Limb (tissue), 2 donors: ENCODE data around the gene CHAF1A.
A peak's percentile ranks its signal among the peaks of the same experiment; 100 is the strongest.

Source experiments
- DNase-seq, 2 donors: peaks; one replicate each; pipeline ENCODE4 v3.0.0-alpha.2; 2016; ENCODE audit errors: extremely low spot score in 2 of 2

CHAF1A gene

DNA sequence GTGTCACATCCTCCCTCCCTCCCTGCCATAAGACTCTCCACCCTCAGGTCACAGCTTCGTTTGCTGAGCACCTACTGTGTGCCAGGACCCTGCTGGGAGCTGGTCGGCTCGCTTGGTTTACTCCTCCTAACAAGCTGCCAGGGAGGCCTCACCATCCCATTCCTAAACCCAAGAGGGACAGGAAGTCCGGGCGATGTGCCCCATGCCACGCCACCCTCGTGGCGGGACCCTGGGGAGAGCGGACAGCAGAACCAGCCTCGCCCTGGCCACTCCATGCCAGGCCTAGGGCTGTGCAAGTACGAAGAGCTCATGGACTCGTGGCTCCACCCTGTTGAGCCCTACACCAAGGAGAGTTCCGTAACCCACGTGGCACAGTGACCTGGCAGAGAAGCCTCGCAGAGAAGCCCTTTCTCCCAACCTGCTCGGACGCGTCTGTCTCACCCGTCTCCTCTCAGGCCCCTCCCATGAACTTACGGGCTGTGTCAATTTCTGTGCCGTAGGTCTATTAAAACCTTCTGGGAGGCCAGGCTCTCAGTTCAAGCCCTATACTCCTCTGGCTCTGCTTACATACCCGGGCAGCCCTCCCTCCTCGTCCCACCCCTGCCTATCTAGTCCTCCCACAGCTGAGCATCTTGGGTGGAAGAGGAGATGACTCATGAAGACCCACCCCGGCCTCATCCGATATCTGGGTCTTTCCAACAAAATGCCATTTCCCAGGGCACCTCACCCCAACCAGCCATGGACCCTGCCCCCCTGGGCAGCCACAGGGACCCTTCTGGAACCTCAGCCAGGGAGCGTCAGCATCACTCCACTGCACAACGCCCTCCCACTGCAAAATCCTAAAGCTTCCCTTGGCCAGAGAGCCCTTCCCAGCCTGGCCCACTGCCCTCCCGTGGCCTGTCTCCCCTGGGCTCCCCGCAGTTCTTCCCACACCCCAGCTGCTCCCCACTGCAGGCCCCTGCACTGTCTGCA is 52.6 kb downstream of the CHAF1A start:
- DNase-seq, result no peak

DNA sequence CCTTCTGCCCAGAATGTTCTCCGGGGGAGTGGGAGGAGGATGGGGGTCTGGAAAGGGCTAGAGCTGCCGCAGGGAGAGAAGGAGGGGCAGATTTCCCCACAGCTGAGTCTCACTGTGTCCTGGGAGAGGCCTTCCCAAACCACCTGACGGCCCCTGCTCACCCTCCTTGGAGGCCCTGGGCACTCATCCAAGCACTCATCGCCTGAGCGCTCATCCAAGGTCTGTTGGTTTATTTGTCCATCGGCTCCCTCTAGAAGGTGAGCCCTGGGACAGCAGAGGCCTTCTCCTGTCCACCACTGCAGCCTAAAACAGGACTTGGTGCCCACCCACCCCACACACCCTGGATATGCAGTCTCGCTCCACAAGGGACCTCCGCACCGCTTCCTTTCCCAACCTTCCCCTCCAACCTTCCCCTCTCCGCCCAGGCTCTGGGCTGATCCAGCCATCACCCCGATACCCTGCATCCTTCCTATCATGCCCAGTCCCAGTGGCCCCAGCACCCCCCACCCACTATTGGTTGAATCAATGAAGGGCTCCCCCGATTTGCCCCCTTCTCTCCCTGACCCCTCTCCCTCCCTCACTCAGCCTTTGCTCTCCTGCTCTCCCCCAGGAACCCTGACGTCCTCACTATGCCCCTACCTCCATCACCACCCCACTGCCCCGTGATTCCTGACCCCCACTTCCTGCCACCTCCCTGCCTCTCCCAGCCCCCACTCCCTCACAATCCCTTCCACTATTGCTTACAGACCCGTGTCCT is 53.5 kb downstream of the CHAF1A start:
- peak; percentile 31 to 68 for DNase-seq

DNA sequence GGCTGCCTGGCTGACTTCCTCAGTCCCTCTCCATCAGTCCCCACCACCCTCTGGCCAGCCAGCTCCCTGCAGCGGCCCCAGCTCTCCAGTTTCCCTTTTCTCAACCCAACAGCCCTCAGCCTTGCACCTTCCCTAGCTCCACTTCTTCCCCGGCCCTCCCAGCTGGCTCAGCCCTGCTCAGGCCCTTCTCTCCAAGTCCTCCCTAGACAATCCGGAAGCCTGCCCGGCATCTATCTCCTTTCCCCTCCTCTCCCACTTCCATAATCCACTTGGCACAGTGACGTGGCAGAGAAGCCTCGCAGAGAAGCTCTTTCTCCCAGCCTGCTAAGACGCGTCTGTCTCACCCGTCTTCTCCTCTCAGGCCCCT is 54.0 kb downstream of the CHAF1A start:
- peak; percentile 55 to 66 for DNase-seq

DNA sequence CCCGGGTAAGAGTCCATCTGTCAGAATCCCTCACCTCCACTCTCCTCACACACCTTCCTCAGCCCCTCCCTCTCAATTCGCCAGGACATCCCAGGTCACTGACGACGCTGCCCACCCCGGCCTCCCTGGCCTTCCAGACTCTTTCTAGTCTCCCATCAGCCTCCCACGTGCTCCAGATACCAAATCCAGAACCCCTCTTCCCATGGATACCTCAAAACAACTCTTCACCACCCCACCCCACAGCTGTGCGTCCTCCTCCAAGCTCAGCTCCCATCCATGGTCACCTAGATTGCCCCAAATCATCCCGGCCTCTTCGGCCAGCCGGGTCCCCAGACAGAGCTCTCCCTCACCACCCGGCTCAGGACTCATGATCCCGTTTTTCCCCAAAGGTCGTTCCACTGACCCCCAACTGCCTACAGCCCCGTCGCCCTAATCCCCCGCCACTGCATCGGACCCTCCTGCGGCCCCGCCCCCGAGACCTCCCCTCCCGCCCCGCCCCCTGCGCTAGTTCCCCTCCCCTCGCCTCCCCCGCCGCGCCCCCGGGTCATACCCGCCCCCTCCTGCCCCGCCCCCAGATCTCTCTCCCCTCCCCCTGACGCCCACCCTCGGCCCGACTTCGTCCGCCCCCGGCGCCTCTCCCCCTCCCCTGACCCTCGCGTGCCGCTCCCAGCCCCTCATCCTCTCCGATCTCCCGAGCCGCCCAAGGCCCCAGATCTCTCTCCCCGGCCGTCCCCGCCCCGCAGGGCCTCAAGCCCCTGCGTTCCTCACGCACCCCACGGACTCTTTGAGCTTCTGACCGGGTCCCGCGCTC is 54.6 kb downstream of the CHAF1A start:
- DNase-seq, result peak; percentile 66 to 90

DNA sequence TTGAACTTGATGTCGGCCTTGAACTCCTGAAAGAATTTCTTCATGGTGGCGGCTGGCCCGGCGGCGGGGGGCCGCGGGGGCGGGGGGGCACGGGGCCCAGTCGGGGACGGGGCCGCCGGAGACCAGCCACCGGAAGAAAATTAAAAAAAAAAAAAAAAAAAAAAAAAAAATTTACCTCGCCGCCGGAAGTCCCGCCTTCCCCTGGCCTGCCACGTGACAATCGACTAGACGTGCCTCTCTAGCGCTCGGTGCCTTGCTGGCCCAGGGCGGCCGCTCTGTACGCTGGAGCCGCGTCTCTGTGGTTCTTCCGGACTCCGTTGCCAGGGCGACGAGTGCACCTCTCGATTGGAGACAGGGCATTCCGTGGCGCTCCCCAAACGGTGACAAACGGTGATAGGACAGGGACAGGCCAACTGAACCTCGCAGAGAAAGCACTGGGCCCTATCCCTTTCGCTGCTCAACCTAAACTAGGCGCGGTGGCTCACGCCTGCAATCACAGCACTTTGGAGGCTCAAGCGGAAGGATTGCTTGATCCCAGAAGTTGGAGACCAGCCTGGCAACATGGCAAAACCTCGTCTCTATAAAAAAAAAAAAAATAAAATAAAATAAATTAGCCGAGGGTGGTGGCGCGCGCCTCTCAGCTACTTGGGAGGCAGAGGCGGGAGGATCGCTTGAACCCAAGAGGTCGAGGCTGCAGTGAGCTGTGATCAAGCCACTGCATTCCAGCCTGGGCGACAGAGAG is 55.4 kb downstream of the CHAF1A start, which contains the start of gene UBXN6:
TSS of gene UBXN6 (minus strand) at position 141 of the 742 bp plus-strand sequence. CDS start at position 44, 97 bp downstream.
- peak; percentile 97 to 99 for DNase-seq

DNA sequence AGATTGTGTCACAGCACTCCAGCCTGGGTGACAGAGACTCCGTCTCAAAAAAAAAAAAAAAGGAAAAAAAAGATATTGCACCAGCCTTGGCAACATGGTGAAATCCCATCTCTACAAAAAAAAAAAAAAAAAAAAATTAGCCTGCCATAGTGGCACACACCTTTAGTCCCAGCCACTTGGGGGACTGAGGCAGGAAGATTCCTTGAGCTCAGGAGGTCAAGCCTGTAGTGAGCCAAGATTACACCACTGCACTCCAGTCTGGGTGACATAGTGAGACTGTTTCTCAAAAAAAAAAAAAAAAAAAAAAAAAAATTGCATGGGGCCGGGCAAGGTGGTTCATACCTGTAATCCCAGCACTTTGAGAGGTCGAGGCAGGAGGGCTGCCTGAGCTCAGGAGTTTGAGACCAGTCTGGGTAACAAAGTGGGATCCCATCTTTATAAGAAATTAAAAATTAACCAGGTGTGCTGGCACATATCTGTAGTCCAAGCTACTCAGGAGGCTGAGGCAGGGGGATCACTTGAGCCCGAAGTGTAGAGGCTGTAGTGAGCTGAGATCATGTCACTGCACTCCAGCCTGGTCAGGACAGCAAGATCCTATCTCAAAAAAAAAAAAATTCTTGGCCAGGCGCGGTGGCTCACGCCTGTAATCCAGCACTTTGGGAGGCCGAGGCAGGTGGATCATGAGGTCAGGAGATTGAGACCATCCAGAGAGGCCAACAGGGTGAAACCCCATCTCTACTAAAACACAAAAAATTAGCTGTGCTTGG is 62.6 kb downstream of the CHAF1A start:
- no peak for DNase-seq

DNA sequence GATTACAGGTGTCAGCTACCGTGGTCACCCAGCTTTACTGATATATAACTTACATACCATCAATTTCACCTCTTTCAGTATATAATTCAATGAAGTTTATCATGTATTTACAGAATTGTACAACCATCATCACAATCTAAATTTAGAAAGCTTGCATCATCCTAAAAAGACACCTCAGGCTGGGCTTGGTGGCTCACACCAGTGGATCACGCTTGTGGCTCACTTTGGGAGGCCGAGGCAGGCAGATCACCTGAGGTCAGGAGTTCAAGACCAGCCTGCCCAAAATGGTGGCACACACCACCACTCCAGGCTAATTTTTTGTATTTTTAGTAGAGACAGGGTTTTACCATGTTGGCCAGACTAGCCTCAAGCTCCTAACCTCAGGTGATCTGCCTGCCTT is 65.4 kb downstream of the CHAF1A start:
- DNase-seq, result no peak

DNA sequence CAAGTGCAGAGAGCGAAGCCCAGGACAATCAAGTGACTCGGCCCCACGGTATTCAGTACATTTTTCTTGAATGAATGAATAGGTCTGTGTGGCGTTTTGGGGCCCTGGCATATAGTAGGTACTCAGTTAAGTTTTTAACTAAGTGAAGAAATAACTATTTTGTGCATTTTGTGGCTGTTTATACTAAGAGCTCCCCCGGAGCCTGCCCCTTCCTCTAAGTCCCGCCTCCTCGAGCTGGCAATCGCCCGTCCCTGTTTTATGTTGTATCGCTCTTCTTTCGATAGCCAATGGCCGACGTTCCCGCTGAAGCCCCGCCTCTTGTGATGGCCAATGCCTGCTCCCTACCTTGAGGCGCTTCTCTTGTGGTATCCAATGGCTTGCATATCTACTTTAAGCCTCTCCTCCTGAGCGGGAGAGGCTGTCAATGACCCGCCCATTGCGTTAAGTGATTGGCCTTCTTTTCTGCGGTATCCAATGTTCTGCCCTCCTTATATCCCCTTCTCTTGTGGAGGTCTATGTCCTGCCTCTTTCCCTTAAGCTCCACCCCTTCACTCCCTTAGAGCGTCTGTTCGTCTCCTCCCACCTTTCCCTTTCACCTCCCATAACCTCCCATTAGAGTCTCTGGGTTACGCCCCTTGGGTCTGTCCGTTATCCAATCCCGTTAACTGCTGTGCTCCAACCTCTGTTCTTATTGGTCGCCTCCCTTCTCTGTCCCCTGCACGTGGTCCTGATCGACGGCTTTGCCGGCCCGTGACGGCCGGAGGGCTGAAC is 69.1 kb downstream of the CHAF1A start:
- DNase-seq, result peak; percentile 99 to 100

DNA sequence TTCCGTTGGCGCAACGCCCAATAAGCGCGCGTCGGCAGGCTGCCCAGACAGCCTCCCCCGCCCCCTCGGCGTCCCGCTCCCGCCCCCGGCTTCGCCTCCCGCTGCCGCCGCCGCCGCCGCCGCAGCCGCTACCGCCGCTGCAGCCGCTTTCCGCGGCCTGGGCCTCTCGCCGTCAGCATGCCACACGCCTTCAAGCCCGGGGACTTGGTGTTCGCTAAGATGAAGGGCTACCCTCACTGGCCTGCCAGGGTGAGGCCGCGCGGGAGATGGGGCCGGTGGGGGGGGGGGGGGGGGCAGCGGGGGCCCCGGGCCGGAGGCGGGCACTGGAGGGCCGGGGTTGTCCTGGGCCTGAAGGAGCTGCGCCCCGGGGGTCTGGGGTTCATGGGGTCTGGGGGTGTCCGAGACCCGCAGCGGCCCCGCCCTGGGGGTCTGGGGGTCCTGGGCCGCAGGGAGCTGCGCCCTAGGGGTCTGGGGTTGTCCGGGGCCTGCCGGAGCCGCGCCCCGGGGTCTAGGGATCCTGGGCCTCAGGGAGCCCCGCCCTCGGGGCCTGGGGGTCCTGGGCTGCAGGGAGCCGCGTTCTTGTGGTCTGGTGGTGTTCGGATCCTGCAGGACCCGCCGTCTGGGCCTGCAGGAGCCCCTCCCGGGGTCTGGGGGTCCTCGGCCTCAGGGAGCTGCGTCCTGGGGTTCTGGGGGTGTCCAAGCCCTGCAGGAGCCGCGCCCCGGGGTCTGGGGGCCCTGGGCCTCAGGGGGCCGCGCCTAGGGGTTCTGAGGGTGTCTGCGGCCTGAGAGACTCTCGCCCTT is 69.9 kb downstream of the CHAF1A start, which contains the start of gene HDGFL2:
TSS of gene HDGFL2 (plus strand) at position 124 of the 801 bp plus-strand sequence. CDS start at position 178, 54 bp downstream.
- DNase-seq, result no peak

DNA sequence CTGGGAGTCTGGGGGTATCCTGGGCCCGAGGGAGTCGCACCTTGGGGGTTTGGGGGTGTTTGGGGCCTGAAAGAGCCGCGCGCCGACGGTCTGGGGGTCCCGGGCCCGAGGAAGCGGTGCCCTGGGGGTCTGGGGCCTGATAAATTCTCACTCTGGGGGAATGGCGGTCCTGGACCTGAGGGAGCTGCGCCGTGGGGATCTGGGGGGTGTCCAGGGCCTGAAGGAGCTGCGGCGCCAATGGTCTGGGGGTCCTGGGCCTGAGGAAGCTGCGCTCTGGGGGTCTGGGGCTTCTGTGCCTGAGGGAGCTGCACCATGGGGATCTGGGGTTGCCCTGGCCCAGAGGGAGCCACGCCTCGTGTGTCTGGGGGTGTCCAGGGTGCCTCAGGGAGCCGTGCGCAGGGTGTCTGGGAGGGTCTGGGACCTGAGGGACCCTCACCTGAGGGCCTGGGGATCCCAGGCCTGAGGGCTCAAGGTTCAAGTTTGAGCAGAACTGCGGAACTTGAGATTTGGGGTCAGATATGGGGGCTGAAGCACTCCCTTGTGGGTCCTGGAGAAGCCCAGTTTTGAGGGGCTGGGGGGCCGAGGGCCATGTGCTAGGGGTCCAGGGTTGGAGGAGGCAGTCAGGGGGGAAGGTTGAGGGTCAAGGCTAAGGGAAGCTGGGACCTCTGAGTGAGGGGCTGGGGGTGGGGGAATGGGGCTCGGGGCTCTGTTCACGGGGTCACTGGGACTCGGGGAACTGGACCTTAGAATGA is 70.7 kb downstream of the CHAF1A start:
- no peak for DNase-seq

DNA sequence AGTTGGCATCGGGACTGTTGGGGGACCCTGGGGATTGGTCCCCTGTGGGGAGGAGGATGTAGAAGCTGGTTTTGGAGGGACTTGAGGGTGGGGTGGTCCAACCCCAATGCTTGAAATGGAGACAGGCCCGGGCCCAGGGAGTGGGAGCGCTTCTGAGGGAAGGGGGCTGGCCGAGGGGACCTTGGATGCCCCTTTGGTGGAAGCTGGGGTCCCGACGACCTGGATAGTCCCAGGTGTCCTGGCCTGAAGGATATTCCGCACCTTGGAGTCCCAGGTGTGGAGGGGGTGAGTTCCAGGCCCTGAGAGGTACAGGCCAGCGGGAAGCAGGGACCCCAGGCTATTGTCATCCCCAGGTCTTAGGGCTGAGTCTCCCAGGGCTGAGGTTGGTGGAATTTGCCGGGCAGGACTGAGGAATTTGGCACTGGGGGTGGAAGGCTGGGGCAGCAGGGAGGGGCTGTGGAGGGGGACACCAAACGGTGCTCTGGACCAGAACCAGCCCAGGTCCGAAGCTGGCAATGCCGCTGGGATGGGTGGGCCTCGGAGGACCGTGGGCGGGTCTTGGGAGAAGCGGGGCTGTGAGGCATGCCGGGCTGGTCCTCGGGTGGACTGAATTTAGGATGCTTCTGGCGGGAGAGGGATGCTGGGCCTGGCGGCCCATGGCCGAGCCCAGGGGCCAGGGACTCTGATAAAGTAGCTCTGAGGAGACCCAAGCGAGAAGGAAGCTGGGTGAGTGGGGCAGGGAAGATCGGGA is 71.5 kb downstream of the CHAF1A start:
- no peak for DNase-seq

DNA sequence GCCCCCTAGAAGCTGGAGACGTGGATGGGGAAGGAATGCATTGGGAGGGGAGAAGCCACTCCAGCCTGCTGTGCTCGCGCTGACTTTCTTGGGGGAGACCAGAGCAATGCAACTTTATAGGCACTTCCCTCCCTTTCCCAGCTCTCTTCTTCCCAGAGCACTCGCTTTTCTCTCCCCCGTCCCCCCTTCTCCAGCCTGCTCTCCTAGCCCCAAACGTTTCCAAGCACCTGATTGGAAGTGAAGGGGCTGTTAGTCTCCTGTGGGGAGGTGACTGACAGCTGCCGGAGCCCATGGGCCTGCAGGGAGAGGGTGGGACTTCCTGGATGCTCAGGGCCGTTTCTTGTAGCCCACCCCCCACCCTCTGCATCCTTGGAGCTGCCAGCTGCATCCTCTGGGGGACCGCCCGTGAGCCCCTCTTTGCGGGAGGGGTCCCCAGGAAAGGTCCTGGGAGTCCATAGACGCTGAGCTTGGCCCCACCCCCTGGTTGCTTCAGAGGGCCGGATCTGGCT is 72.1 kb downstream of the CHAF1A start:
- DNase-seq, result peak; percentile 76 to 78

DNA sequence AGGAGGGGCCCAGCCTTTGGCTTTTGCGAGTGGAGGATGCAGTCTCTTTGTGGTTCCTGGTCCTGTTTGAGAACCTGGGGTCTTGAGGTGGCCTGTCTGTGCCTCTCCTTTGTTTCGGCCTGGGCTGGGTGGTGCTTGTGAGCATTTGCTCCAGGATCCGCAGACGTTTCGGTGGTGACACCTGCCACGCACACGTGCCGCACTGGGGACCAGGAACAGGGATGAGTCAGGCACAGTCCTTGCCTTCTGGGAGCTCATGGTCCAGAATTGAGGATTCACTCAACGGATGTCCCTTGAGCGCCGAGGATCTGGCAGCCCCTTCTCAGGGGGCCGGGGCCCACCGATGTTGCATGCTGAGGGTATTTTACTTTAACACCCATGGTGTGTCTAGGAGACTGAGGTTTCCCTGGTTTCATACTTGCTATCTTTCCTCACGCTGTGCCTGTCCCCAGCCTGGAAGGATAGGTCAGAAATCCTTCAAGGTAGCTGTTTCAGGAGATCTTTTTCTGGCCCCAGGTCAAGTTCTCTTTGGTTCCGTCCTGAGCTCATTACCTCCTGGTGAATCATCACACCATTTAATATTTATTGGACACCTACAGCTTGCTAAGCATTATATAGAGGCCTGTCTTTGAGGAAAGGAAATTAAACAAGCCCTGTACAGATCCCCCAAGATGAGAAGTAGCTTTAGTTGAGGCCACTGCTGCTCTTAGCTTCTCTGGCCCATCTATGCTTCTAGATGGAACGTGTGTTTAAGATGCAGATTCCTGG is 74.8 kb downstream of the CHAF1A start:
- DNase-seq, result no peak

DNA sequence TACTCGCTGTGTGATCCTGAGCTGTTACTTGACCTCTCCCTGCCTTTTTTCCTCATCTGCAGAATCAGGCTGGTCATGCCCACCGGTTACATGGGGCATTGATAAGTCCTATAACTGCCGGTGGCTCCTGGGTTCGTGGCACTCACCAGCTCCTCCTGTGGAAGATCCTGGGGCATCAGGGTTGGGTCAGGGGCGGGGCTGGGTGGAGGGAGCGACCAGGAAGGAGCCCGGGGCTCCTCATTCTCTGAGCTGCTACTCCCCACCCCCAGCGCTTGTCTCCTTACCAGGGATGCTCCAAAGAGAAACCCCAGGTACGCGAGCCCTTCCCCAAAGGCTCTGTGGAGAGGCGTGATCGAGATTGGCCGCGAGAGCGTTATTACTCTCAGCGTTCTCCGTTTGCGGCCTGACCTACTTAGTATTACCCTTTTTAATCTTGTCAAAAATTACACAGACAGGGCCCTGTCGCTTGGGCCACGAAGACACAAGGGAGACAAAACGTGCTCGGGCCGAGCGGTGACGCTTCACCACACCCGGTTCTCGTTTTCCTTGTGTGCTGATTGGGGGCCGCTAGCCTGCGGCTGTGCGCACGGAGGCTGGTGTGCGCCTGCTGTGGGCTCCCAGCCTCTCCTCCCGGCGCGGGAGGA is 80.4 kb downstream of the CHAF1A start:
- no peak for DNase-seq

DNA sequence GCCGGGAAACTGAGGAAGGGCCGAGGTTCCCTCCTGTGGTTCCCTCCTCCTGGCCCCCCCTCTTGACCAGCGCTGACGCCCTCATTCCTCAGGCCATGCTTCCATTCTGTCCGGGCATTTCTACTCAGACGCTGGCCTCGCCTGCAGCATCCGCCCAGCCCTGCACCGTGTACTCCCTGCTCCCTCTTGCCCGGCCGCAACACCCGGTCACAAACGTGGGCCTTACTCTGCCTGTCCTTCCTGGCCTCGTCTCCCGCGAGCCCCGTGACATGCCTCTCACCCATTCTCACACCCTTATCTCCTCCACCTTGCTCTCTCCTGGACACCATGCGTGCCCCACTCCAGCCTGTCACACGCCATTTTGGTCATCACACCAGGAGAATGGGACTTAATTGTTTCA is 80.9 kb downstream of the CHAF1A start:
- no peak for DNase-seq
